HG03442 (cell line): ENCODE data around the gene TENT4B.
"Not testable (repeated sequence)": the region's sequence is repeated elsewhere in the genome, so short reads cannot be mapped to it uniquely, and the experiment has no call there.

ENCODE experiments used
- ATAC-seq: cut with Tn5 transposase; IDR thresholded peaks from one replicate; pipeline ENCODE4 v1.9.1; 2021; ENCODE audit warnings: mild to moderate bottlenecking, moderate library complexity; ENCODE audit not compliant: unreplicated experiment

TENT4B gene

GRCh38 chr16:50153596-50154419 lies 702 bp downstream of the TENT4B start:
- ATAC-seq, result peak; percentile 12

- no peak for ATAC-seq
Measured at GRCh38 chr16:50154420-50154950, 1.4 kb downstream of the TENT4B start.

GRCh38 chr16:50155925-50156324 lies 2.8 kb downstream of the TENT4B start:
- no peak for ATAC-seq

- no peak for ATAC-seq
Measured at GRCh38 chr16:50156590-50156989, 3.5 kb downstream of the TENT4B start.

- ATAC-seq, result no peak
Measured at GRCh38 chr16:50160495-50161164, 7.5 kb downstream of the TENT4B start.

GRCh38 chr16:50161950-50162349 lies 8.8 kb downstream of the TENT4B start:
- ATAC-seq, result no peak

GRCh38 chr16:50165473-50165872 lies 12.4 kb downstream of the TENT4B start:
- no peak for ATAC-seq

GRCh38 chr16:50166511-50167500 lies 13.7 kb downstream of the TENT4B start:
- no peak for ATAC-seq

GRCh38 chr16:50167556-50167955 lies 14.4 kb downstream of the TENT4B start:
- no peak for ATAC-seq

- ATAC-seq, result no peak
Measured at GRCh38 chr16:50169555-50170096, 16.5 kb downstream of the TENT4B start.

GRCh38 chr16:50171773-50172172 lies 18.7 kb downstream of the TENT4B start:
- ATAC-seq, result not testable (repeated sequence)

- ATAC-seq, result no peak
Measured at GRCh38 chr16:50172195-50172922, 19.3 kb downstream of the TENT4B start.

GRCh38 chr16:50173316-50173715 lies 20.2 kb downstream of the TENT4B start:
- no peak for ATAC-seq

GRCh38 chr16:50178491-50178941 lies 25.4 kb downstream of the TENT4B start:
- ATAC-seq, result no peak

GRCh38 chr16:50182441-50182840 lies 29.3 kb downstream of the TENT4B start:
- ATAC-seq, result no peak

- ATAC-seq, result no peak
Measured at GRCh38 chr16:50183316-50183715, 30.2 kb downstream of the TENT4B start.

- no peak for ATAC-seq
Measured at GRCh38 chr16:50185005-50185505, 31.9 kb downstream of the TENT4B start.

- no peak for ATAC-seq
Measured at GRCh38 chr16:50188619-50189136, 35.6 kb downstream of the TENT4B start.

GRCh38 chr16:50190292-50190691 lies 37.2 kb downstream of the TENT4B start:
- no peak for ATAC-seq
